Activated CD8-positive, alpha-beta memory T cell treated with anti-CD3 and anti-CD28 coated beads, Interleukin-2, amount 50 U/mL, for 24 hours (primary cell): ENCODE measurements around the gene NOM1.

Experiments
- DNase-seq: peaks from one replicate; pipeline ENCODE4 v3.0.0-alpha.2; 2020; ENCODE audit errors: extremely low read depth

Gene NOM1

DNA sequence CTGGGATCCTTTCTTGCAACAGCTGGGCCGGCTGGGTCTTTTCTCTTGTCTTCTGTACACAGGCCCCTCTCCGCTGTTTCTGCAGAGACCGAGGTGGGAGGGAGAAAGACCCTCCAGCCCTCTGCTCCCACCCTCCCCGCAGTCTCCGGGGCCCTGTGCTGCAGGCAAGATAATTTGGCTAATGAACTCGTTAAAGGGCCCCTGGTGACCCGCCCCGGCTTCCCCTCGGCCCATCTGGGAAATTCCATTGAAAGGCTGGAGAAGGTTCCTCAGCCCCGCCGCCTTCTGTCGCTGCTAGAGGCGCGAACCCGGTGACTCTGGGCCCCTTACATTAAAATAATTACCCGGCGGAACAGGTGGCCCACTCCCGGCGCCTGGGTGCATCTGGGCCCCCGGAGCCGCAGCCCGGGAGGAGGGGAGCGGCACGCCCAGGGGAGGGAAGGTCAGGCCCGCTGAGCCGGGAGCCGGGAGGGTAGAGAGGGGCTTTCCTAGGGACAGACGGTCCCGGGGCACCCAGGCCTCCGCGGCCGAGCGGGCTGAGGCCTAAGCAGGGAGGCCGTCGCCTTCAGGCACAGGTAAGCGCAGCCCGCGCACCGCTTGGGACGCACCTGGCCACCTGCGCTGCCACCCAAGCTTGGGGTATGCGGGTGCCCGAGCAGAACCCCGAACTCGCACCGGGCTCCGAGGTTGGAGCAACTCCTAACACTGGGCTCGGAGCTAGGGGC is 68.3 kb downstream of the NOM1 start:
- no peak for DNase-seq

GRCh38 chr7:157018328-157018996 is 69.0 kb downstream of the NOM1 start:
- no peak for DNase-seq

GRCh38 chr7:157018997-157019608 is 69.6 kb downstream of the NOM1 start:
- DNase-seq: no peak

- DNase-seq: no peak
Measured at GRCh38 chr7:157019718-157020451, 70.4 kb downstream of the NOM1 start.

DNA sequence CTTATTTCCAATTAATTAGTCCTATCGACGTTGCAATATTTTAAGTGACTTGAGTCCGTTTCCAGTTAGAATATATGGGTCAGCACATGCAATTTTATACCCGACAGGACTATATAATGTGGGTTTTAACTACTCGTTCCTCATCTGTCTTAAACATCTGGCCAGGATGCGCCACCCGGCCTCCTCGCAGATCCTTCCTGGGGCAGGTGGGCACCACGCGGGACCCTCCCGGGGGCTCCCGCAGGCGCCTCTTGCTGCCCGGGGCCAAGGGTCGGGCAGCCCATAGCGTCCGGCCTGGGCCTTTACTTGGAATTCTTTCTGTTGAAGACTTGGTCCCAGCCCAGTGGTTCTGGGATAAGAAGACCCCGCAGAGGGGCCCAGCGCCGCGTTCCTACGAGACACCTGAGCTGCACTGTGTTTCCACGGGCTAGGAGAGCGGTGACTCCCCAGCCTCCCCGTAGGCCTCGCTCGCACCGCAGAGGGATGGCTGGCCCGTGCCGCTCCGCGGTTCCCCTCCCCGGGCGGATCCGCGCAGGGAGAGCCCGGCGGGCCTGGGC is 71.1 kb downstream of the NOM1 start:
- no peak for DNase-seq

- DNase-seq: no peak
Measured at GRCh38 chr7:157021071-157021870, 71.8 kb downstream of the NOM1 start.

DNA sequence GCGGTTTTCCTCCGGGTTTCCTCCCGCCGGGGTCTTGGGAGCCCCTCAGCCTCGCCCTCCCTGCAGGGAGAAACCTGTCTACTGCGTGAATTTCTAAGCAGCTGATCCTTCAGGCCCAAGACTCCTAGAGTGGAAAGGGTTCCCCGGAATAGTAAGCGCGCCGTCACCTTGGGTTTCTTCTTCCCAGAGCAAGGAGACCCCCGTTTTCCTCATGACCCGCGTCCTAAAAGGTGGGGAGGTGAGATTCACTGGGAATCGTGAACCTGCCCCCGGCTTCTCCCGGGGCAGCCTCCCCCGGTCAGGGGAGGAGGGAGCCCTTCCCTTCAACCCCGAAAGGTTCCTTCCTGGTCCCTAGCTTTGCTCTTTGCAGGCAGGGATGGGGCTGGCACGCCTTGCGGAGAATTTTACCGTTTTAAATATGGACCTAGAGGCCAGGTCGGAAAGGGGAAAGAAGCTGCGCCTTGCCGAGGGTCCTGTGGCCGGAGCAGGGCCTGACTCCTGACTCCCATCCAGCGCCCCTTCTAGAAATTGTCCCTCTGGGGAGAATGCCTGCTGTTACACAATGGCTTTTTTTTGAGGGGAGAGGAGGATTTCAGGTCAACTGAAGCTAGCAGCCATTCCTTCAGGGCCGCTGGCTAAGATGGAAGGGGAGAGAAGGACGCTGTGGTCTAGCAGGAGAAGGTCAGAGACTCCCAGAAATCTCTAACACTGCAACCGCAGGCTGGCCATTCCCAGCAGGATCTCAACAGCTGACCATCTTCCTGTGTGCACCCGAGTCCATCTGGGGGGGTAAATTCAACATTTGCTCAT is 72.6 kb downstream of the NOM1 start:
- DNase-seq: no peak
